ENCODE data around the gene MYO6.

MYO6 gene

GRCh38 chr6:75794954-75795739 lies 46.1 kb downstream of the MYO6 start:
- Histone ChIP-seq H3K27me3 (replicated peaks; ENCODE audit: control insufficient read depth, insufficient read depth, low read length, poor library complexity, severe bottlenecking) (no peaks in the 10 kb centered on the region), H3K36me3 (ENCODE audit: control insufficient read depth, insufficient read depth, low read length) (no peaks in the 10 kb centered on the region), H3K4me1 (ENCODE audit: control insufficient read depth, insufficient read depth, low read length, poor library complexity, severe bottlenecking) (no peaks in the 10 kb centered on the region), H3K9me3 (ENCODE audit: control insufficient read depth, low read length) (no peaks in the 10 kb centered on the region), H3K27ac (ENCODE audit: insufficient read depth, low read length, poor library complexity, severe bottlenecking) (no peak overlapping the region), H3K4me3 (ENCODE audit: insufficient read depth, low read depth, low read length, poor library complexity, severe bottlenecking) (no peak overlapping the region)
- no peak for DNase-seq

- no peak for DNase-seq
- Histone ChIP-seq H3K36me3 (ENCODE audit: control insufficient read depth, insufficient read depth, low read length) (no peaks in the 10 kb centered on the region), H3K4me1 (ENCODE audit: control insufficient read depth, insufficient read depth, low read length, poor library complexity, severe bottlenecking) (no peaks in the 10 kb centered on the region), H3K4me3 (ENCODE audit: insufficient read depth, low read depth, low read length, poor library complexity, severe bottlenecking) (no peak overlapping the region), H3K27me3 (replicated peaks; ENCODE audit: control insufficient read depth, insufficient read depth, low read length, poor library complexity, severe bottlenecking) (no peaks in the 10 kb centered on the region), H3K27ac (ENCODE audit: insufficient read depth, low read length, poor library complexity, severe bottlenecking) (no peak overlapping the region), H3K9me3 (ENCODE audit: control insufficient read depth, low read length) (no peaks in the 10 kb centered on the region)
These were observed 47.7 kb downstream of the MYO6 start for GRCh38 chr6:75796723-75797122.

GRCh38 chr6:75800133-75800532 lies 51.1 kb downstream of the MYO6 start:
- H3K9me3 ChIP-seq (ENCODE audit: control insufficient read depth, low read length), result no peaks in the 10 kb centered on the region
- no peaks in the 10 kb centered on the region for H3K4me1 ChIP-seq (ENCODE audit: control insufficient read depth, insufficient read depth, low read length, poor library complexity, severe bottlenecking)
- H3K27me3 ChIP-seq (replicated peaks; ENCODE audit: control insufficient read depth, insufficient read depth, low read length, poor library complexity, severe bottlenecking), result no peaks in the 10 kb centered on the region
- H3K27ac ChIP-seq (ENCODE audit: insufficient read depth, low read length, poor library complexity, severe bottlenecking), result no peak overlapping the region
- H3K4me3 ChIP-seq (ENCODE audit: insufficient read depth, low read depth, low read length, poor library complexity, severe bottlenecking), result no peak overlapping the region
- no peak for DNase-seq
- no peaks in the 10 kb centered on the region for H3K36me3 ChIP-seq (ENCODE audit: control insufficient read depth, insufficient read depth, low read length)

GRCh38 chr6:75800708-75801505 lies 51.9 kb downstream of the MYO6 start:
- H3K4me3 ChIP-seq (ENCODE audit: insufficient read depth, low read depth, low read length, poor library complexity, severe bottlenecking), result no peak overlapping the region
- H3K27ac ChIP-seq (ENCODE audit: insufficient read depth, low read length, poor library complexity, severe bottlenecking), result no peak overlapping the region
- no peaks in the 10 kb centered on the region for H3K27me3 ChIP-seq (replicated peaks; ENCODE audit: control insufficient read depth, insufficient read depth, low read length, poor library complexity, severe bottlenecking)
- no peaks in the 10 kb centered on the region for H3K36me3 ChIP-seq (ENCODE audit: control insufficient read depth, insufficient read depth, low read length)
- no peaks in the 10 kb centered on the region for H3K9me3 ChIP-seq (ENCODE audit: control insufficient read depth, low read length)
- H3K4me1 ChIP-seq (ENCODE audit: control insufficient read depth, insufficient read depth, low read length, poor library complexity, severe bottlenecking), result no peaks in the 10 kb centered on the region
- DNase-seq, result no peak

- Histone ChIP-seq H3K4me1 (ENCODE audit: control insufficient read depth, insufficient read depth, low read length, poor library complexity, severe bottlenecking) (no peaks in the 10 kb centered on the region), H3K4me3 (ENCODE audit: insufficient read depth, low read depth, low read length, poor library complexity, severe bottlenecking) (no peak overlapping the region), H3K9me3 (ENCODE audit: control insufficient read depth, low read length) (no peaks in the 10 kb centered on the region), H3K27me3 (replicated peaks; ENCODE audit: control insufficient read depth, insufficient read depth, low read length, poor library complexity, severe bottlenecking) (no peaks in the 10 kb centered on the region), H3K36me3 (ENCODE audit: control insufficient read depth, insufficient read depth, low read length) (no peaks in the 10 kb centered on the region), H3K27ac (ENCODE audit: insufficient read depth, low read length, poor library complexity, severe bottlenecking) (no peak overlapping the region)
- no peak for DNase-seq
These were observed 53.3 kb downstream of the MYO6 start for GRCh38 chr6:75802366-75802765.

- H3K36me3 ChIP-seq (ENCODE audit: control insufficient read depth, insufficient read depth, low read length), result no peaks in the 10 kb centered on the region
- no peaks in the 10 kb centered on the region for H3K27me3 ChIP-seq (replicated peaks; ENCODE audit: control insufficient read depth, insufficient read depth, low read length, poor library complexity, severe bottlenecking)
- H3K27ac ChIP-seq (ENCODE audit: insufficient read depth, low read length, poor library complexity, severe bottlenecking), result no peak overlapping the region
- H3K4me3 ChIP-seq (ENCODE audit: insufficient read depth, low read depth, low read length, poor library complexity, severe bottlenecking), result no peak overlapping the region
- H3K9me3 ChIP-seq (ENCODE audit: control insufficient read depth, low read length), result no peaks in the 10 kb centered on the region
- DNase-seq, result no peak
- H3K4me1 ChIP-seq (ENCODE audit: control insufficient read depth, insufficient read depth, low read length, poor library complexity, severe bottlenecking), result no peaks in the 10 kb centered on the region
These were observed 59.5 kb downstream of the MYO6 start for GRCh38 chr6:75808507-75808906.

GRCh38 chr6:75812560-75812959 lies 63.5 kb downstream of the MYO6 start:
- H3K9me3 ChIP-seq (ENCODE audit: control insufficient read depth, low read length), result no peaks in the 10 kb centered on the region
- H3K4me3 ChIP-seq (ENCODE audit: insufficient read depth, low read depth, low read length, poor library complexity, severe bottlenecking), result no peak overlapping the region
- H3K36me3 ChIP-seq (ENCODE audit: control insufficient read depth, insufficient read depth, low read length), result no peaks in the 10 kb centered on the region
- H3K27ac ChIP-seq (ENCODE audit: insufficient read depth, low read length, poor library complexity, severe bottlenecking), result no peak overlapping the region
- H3K27me3 ChIP-seq (replicated peaks; ENCODE audit: control insufficient read depth, insufficient read depth, low read length, poor library complexity, severe bottlenecking), result no peaks in the 10 kb centered on the region
- no peak for DNase-seq
- no peaks in the 10 kb centered on the region for H3K4me1 ChIP-seq (ENCODE audit: control insufficient read depth, insufficient read depth, low read length, poor library complexity, severe bottlenecking)

GRCh38 chr6:75813476-75814250 lies 64.6 kb downstream of the MYO6 start:
- no peaks in the 10 kb centered on the region for H3K36me3 ChIP-seq (ENCODE audit: control insufficient read depth, insufficient read depth, low read length)

GRCh38 chr6:75815756-75816155 lies 66.7 kb downstream of the MYO6 start:
- H3K27ac ChIP-seq (ENCODE audit: insufficient read depth, low read length, poor library complexity, severe bottlenecking), result no peak overlapping the region
- no peaks in the 10 kb centered on the region for H3K9me3 ChIP-seq (ENCODE audit: control insufficient read depth, low read length)
- no peak overlapping the region for H3K4me3 ChIP-seq (ENCODE audit: insufficient read depth, low read depth, low read length, poor library complexity, severe bottlenecking)
- H3K4me1 ChIP-seq (ENCODE audit: control insufficient read depth, insufficient read depth, low read length, poor library complexity, severe bottlenecking), result no peaks in the 10 kb centered on the region
- no peaks in the 10 kb centered on the region for H3K36me3 ChIP-seq (ENCODE audit: control insufficient read depth, insufficient read depth, low read length)
- DNase-seq, result no peak
- H3K27me3 ChIP-seq (replicated peaks; ENCODE audit: control insufficient read depth, insufficient read depth, low read length, poor library complexity, severe bottlenecking), result no peaks in the 10 kb centered on the region

More at GRCh38 chr6:75813476-75814250, 64.6 kb downstream of the MYO6 start:
- no peak for DNase-seq
- Histone ChIP-seq H3K4me3 (ENCODE audit: insufficient read depth, low read depth, low read length, poor library complexity, severe bottlenecking) (no peak overlapping the region), H3K27ac (ENCODE audit: insufficient read depth, low read length, poor library complexity, severe bottlenecking) (no peak overlapping the region), H3K9me3 (ENCODE audit: control insufficient read depth, low read length) (no peaks in the 10 kb centered on the region), H3K27me3 (replicated peaks; ENCODE audit: control insufficient read depth, insufficient read depth, low read length, poor library complexity, severe bottlenecking) (no peaks in the 10 kb centered on the region), H3K4me1 (ENCODE audit: control insufficient read depth, insufficient read depth, low read length, poor library complexity, severe bottlenecking) (no peaks in the 10 kb centered on the region)

All from effector memory CD4-positive, alpha-beta T cell (primary cell).